ENCODE data around the gene BRME1. TPM values are rescaled to one million over a fixed set of nuclear protein-coding genes. Genes with fewer than 3 reads are reported as not detected.

Gene BRME1
- total RNA-seq, 1 experiment from 2014 or later: 1.7 TPM

DNA sequence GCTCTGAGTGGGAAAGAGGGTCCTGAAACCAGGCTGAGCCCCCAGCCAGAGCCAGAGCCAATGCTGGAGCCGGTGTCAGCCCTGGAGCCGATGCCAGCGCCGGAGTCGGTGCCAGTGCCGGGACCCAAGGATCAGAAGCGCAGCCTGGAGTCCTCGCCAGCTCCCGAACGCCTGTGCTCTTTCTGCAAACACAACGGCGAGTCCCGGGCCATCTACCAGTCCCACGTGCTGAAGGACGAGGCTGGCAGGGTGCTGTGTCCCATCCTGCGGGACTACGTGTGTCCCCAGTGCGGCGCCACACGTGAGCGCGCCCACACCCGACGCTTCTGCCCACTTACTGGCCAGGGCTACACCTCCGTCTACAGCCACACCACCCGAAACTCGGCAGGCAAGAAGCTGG lies 28.6 kb downstream of the BRME1 start:
- Histone ChIP-seq H4K20me1 (ENCODE audit: insufficient read depth) (no peaks in the 10 kb centered on the region), H3K9me3 (ENCODE audit: control insufficient read depth in 1 of 2, insufficient read depth in 1 of 2, low read depth in 1 of 2, low read length in 2 of 2) (no peaks in the 10 kb centered on the region), H3K27ac (ENCODE audit: low read depth, low read length) (no peak overlapping the region), H3K4me3 (replicated peaks in 1 of 2; ENCODE audit: low read depth in 1 of 2, low read length in 2 of 2) (no peak overlapping the region), H3K36me3 (ENCODE audit: control insufficient read depth in 1 of 2, insufficient read depth in 2 of 2, low read length in 2 of 2) (no peaks in the 10 kb centered on the region), H3K79me2 (ENCODE audit: insufficient read depth, low read length) (no peaks in the 10 kb centered on the region), H3K9ac (ENCODE audit: low read length) (no peak overlapping the region), H3K4me2 (ENCODE audit: low read length) (no peak overlapping the region), H2AFZ (ENCODE audit: low read depth, low read length, poor library complexity, severe bottlenecking) (no peak overlapping the region), H3K4me1 (ENCODE audit: control insufficient read depth in 1 of 2, insufficient read depth in 2 of 2, low read length in 2 of 2) (peaks cover 26 to 39% of the 10 kb centered on the region in 2 experiments), H3K9me2 (ENCODE audit: insufficient read depth) (no peaks in the 10 kb centered on the region), H3K27me3 (ENCODE audit: insufficient read depth, low read length) (no peaks in the 10 kb centered on the region)
- no TSS peak for BruUV-seq (replicated peaks)
- POLR2A ChIA-PET: no interaction called here
- CTCF ChIA-PET: interaction anchor here (1.2 kb wide), 1 partner anchor 15 kb away, joined by 3 read pairs; no protein-coding TSS in a partner anchor
- no peak for DNase-seq (ENCODE audit: low read depth, low spot score)
- ATAC-seq: no peak
- TF ChIP-seq YY1 (IDR thresholded peaks at IDR 0.05; ENCODE audit: extremely low read depth, insufficient replicate concordance, low read depth, low read length) (no peak), CEBPB (IDR thresholded peaks at IDR 0.05; ENCODE audit: low read depth) (no peak), TCF7L2 (IDR thresholded peaks at IDR 0.05; ENCODE audit: borderline replicate concordance, extremely low read depth, insufficient read depth, insufficient read length) (no peak), REST (IDR thresholded peaks at IDR 0.05; ENCODE audit: low read depth) (no peak), ZFX (IDR thresholded peaks at IDR 0.05) (no peak), POLR2A (IDR thresholded peaks at IDR 0.05; ENCODE audit: borderline replicate concordance, extremely low read depth, insufficient read depth, insufficient read length) (no peak), SP1 (IDR thresholded peaks at IDR 0.05; ENCODE audit: low read depth) (no peak), FOSL1 (IDR thresholded peaks at IDR 0.05; ENCODE audit: low read depth) (no peak), ELF1 (IDR thresholded peaks at IDR 0.05; ENCODE audit: borderline replicate concordance, low read depth) (no peak), POLR2AphosphoS5 (IDR thresholded peaks at IDR 0.05; ENCODE audit: low read depth, low read length) (no peak), SIN3A (IDR thresholded peaks at IDR 0.05; ENCODE audit: low read depth) (no peak), CBX3 (IDR thresholded peaks at IDR 0.05; ENCODE audit: low read depth) (no peak), EZH2phosphoT487 (IDR thresholded peaks at IDR 0.05; ENCODE audit: borderline replicate concordance) (no peak), ZNF274 (IDR thresholded peaks at IDR 0.05; ENCODE audit: low read depth, low read length) (no peak), JUND (IDR thresholded peaks at IDR 0.05) (no peak), MAX (IDR thresholded peaks at IDR 0.05) (no peak), EZH2 (IDR thresholded peaks at IDR 0.05) (no peak)
- TF ChIP-seq, protein P1, sequence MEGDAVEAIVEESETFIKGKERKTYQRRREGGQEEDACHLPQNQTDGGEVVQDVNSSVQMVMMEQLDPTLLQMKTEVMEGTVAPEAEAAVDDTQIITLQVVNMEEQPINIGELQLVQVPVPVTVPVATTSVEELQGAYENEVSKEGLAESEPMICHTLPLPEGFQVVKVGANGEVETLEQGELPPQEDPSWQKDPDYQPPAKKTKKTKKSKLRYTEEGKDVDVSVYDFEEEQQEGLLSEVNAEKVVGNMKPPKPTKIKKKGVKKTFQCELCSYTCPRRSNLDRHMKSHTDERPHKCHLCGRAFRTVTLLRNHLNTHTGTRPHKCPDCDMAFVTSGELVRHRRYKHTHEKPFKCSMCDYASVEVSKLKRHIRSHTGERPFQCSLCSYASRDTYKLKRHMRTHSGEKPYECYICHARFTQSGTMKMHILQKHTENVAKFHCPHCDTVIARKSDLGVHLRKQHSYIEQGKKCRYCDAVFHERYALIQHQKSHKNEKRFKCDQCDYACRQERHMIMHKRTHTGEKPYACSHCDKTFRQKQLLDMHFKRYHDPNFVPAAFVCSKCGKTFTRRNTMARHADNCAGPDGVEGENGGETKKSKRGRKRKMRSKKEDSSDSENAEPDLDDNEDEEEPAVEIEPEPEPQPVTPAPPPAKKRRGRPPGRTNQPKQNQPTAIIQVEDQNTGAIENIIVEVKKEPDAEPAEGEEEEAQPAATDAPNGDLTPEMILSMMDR (IDR thresholded peaks at IDR 0.05 in 2 of 3, conservative IDR thresholded peaks at IDR 0.05 in 1 of 3; ENCODE audit: borderline replicate concordance in 1 of 3, insufficient read depth in 1 of 3, low read depth in 2 of 3, low read length in 2 of 3): no peak
- TF ChIP-seq, protein P2, sequence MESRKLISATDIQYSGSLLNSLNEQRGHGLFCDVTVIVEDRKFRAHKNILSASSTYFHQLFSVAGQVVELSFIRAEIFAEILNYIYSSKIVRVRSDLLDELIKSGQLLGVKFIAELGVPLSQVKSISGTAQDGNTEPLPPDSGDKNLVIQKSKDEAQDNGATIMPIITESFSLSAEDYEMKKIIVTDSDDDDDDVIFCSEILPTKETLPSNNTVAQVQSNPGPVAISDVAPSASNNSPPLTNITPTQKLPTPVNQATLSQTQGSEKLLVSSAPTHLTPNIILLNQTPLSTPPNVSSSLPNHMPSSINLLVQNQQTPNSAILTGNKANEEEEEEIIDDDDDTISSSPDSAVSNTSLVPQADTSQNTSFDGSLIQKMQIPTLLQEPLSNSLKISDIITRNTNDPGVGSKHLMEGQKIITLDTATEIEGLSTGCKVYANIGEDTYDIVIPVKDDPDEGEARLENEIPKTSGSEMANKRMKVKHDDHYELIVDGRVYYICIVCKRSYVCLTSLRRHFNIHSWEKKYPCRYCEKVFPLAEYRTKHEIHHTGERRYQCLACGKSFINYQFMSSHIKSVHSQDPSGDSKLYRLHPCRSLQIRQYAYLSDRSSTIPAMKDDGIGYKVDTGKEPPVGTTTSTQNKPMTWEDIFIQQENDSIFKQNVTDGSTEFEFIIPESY (IDR thresholded peaks at IDR 0.05; ENCODE audit: extremely low read depth, insufficient replicate concordance, low read length): no peak
- intact Hi-C loops (cut with micrococcal nuclease): no loop called here
- RAD21 ChIA-PET (ENCODE audit: low non-redundant PET in 1 of 2, low total read pairs in 2 of 2, uncharacterized antibody in 2 of 2, unreplicated experiment in 2 of 2): no interaction called here
